Measurements from ENCODE around the gene CFAP74.
"Not testable (repeated sequence)": the region's sequence is repeated elsewhere in the genome, so short reads cannot be mapped to it uniquely, and the experiment has no call there.

CFAP74 gene

GRCh38 chr1:1945782-1946393 is 57.7 kb downstream of the CFAP74 start:
- DNase-seq (ENCODE audit: low read depth) = no peak

GRCh38 chr1:1943834-1944570 is 59.6 kb downstream of the CFAP74 start:
- peak; percentile 45 for DNase-seq (ENCODE audit: low read depth)

GRCh38 chr1:1942753-1943656 is 60.6 kb downstream of the CFAP74 start:
- DNase-seq (ENCODE audit: low read depth) = no peak

- no peak for DNase-seq (ENCODE audit: low read depth)
Measured at GRCh38 chr1:1941868-1942752, 61.5 kb downstream of the CFAP74 start.

- DNase-seq (ENCODE audit: low read depth) = no peak
Measured at GRCh38 chr1:1941211-1941841, 62.3 kb downstream of the CFAP74 start.

GRCh38 chr1:1940123-1940425 is 63.5 kb downstream of the CFAP74 start:
- no peak for DNase-seq (ENCODE audit: low read depth)

- DNase-seq (ENCODE audit: low read depth) = no peak
Measured at GRCh38 chr1:1939296-1940122, 64.1 kb downstream of the CFAP74 start.

GRCh38 chr1:1938613-1939295 is 64.8 kb downstream of the CFAP74 start:
- no peak for DNase-seq (ENCODE audit: low read depth)

- no peak for DNase-seq (ENCODE audit: low read depth)
Measured at GRCh38 chr1:1938276-1938573, 65.4 kb downstream of the CFAP74 start.

- no peak for DNase-seq (ENCODE audit: low read depth)
Measured at GRCh38 chr1:1937549-1938275, 65.9 kb downstream of the CFAP74 start.

- no peak for DNase-seq (ENCODE audit: low read depth)
Measured at GRCh38 chr1:1937061-1937460, 66.5 kb downstream of the CFAP74 start.

GRCh38 chr1:1934848-1935247 is 68.7 kb downstream of the CFAP74 start:
- not testable (repeated sequence) for DNase-seq (ENCODE audit: low read depth)

GRCh38 chr1:1929639-1930545 is 73.7 kb downstream of the CFAP74 start:
- DNase-seq (ENCODE audit: low read depth) = no peak

GRCh38 chr1:1929102-1929638 is 74.4 kb downstream of the CFAP74 start:
- no peak for DNase-seq (ENCODE audit: low read depth)

- DNase-seq (ENCODE audit: low read depth) = no peak
Measured at GRCh38 chr1:1928231-1929101, 75.1 kb downstream of the CFAP74 start.

- DNase-seq (ENCODE audit: low read depth) = no peak
Measured at GRCh38 chr1:1927751-1928150, 75.8 kb downstream of the CFAP74 start.
